GM12874 (cell line): ENCODE results near the gene SLIT1.

Source experiments
- TF ChIP-seq, protein P1 (sequence below): IDR thresholded peaks from 2 replicates; pipeline ENCODE4 v1.5.1; 2011; ENCODE audit warnings: low read depth, mild to moderate bottlenecking, control low read depth, low read length, moderate library complexity; ENCODE audit not compliant: insufficient read depth

Gene SLIT1

DNA sequence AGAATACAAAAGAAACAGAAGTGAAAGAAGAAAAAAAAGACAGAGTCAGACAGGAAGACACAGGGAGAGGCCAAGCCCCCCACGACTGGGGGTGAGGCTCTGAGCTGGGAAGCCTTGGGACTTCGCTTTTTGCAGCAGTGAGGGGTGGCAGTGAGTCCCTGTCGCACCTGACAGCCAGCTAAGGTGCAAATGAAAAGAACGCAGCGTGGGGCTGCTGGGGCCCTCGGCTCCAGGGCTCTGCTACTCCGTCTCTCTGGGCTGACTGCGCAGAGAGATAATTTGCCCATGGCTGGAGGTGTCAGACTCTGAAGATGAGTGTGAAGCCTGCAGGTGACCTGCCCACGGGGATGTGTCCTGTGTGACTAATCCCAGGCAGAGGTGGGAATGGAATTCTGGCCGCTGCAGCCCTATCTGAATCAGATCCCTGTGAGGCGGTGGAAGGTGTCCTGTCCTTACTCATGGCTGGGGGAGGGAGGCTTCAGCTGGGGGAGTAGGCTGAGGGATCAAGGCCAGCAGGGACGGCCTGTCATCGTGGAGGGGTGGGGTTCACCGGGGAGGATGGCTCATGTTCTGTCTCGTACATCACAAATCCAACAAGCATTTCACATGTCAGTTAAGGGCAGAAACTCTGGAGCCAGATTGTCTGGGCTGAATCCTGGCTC, 96.4 kb downstream of the SLIT1 start:
- TF ChIP-seq, protein P1, sequence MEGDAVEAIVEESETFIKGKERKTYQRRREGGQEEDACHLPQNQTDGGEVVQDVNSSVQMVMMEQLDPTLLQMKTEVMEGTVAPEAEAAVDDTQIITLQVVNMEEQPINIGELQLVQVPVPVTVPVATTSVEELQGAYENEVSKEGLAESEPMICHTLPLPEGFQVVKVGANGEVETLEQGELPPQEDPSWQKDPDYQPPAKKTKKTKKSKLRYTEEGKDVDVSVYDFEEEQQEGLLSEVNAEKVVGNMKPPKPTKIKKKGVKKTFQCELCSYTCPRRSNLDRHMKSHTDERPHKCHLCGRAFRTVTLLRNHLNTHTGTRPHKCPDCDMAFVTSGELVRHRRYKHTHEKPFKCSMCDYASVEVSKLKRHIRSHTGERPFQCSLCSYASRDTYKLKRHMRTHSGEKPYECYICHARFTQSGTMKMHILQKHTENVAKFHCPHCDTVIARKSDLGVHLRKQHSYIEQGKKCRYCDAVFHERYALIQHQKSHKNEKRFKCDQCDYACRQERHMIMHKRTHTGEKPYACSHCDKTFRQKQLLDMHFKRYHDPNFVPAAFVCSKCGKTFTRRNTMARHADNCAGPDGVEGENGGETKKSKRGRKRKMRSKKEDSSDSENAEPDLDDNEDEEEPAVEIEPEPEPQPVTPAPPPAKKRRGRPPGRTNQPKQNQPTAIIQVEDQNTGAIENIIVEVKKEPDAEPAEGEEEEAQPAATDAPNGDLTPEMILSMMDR: no peak

DNA sequence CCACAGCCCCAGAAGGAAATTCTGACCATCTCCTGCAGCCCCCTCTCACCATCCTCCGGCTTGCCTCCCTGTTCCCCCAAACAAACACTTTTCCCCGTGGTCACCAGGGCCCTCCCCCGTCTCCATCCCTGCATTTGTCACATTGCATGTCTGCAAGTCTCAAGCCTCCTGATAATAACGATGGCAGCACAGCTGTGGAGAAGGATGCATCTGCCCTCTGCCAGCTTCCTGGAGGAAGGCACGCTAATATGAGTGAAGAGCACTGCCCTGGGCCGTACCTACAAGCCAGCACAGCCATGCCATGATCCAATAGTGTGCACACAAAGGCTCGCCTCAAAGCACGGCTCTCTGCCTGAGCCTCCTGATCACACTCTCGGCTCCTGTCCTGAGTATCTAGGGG, 98.5 kb downstream of the SLIT1 start:
- TF ChIP-seq, protein P1: no peak

DNA sequence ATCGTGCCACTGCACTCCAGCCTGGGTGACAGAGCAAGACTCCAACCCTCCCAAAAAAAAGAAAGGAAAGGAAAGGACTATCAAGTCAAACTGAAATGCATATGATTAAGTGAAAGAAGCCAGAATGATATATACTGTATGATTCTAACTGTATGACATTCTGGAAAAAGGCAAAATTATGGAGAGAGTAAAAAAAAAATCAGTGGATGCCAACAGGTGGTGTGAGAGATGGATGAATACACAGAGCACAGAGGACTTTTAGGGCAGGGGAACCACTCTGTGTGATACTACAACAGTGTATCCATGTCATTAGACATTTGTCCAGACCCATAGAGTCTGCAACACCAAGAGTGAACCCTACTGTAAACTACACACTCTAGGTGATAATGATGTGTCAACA, 99.2 kb downstream of the SLIT1 start:
- TF ChIP-seq, protein P1: no peak

DNA sequence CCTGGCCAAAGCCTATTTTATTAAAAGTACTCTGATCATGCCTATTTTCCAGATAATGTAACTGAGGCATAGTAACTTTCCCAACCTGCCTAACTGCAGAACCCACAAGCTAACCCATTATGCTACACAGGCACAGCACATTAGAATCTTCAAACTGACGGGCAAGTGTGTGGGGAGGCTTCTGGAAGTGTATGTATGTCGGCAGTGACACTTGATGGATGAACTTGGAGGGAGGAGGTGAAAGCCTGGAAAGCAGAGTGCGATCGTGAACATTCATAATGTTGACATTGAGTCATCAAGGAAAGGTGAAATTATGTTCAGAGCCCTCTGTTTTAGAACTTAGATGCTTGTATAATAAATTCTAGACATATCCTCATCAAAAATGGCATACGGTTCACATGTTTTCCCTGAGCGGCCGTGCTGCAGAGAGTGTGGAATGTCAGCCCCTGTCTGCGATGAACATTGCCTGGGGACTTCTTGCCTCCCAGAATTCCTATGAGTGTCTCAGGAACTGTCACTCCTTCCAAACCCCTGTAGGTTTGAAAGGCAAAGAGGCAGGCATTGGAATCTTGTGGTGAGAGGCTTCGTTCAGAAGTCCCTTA, 102.4 kb downstream of the SLIT1 start:
- TF ChIP-seq, protein P1: no peak

DNA sequence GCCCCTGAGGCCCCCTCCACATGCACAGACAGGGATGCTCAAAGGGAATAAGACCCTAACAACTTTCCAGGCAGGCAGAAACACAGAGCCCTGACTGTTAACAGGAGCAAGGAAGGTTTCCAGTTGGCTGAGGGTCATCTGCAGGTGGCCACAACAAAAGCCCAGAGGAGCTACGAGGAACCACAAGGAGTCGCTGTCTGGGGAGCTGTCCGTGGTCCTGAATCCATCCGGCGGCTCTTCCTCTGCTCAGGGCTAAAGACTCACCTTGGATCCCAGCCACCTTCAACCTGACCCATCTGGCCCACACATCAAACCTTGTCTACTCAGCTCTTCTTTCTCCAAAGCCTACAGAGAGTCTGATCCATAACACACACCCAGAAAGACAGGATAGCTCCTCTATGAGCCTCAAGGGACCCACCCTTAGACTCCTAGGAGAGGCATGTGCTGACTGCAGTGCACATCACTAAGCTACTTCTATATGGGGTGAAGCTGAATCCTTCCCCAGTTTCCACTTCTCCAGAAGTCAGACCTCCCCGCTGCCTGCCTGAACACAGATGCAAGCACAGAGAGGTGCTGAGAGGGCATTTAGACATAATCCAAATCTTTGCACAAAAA, 104.0 kb downstream of the SLIT1 start:
- TF ChIP-seq, protein P1: peak; percentile 90

DNA sequence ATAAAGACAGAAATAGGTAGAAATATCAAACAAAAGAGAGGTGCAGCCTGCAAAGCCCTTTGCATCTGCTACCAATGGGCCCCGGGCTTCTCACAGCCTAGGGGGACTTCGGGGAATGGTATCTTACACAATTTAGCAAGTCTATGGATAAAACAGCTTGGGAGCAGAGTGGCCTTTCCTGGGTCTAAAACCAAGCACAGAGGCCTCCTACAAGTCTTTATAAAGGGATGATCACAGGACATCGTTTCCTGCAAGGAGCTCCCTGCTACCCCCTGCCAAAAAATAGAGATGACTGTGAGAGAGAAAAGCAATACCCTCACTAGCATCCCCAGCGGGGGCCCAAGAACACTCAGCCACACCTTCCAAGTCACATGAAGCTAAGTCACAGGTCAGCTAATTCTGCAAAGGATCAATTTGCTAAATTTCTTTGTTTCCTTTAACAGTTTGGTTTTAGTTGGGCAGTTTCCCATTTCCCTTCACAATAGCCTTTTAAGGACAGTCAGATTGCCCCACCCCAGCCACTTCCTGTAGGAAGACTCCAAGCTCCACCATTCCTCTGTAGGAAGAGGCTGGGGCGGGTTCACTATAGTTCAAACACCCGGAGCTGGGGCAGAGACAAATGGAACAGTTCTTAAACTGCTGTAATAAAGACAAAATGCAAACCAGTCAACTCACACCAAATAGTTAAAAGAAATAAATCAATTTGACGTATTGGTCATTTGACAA, 105.5 kb downstream of the SLIT1 start:
- TF ChIP-seq, protein P1: no peak

DNA sequence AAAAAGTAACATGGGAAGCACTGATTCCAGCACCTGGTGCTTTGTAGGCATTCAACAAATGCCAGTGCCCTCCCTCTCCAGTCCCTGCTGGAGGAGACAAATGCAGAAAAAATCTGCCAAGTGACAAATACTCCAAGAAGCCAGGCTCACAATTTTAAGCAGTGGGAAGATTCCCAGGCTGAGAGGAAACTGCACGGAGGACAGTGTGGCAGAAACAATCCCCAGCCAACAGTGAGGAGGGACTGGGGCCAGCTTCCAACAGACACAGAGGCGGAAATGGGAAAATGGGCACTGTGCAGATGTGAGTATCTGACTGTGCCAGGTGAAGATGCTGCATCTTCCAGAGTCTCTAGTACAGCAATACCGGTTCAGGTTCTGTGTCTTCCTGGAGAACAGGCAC, 106.3 kb downstream of the SLIT1 start:
- TF ChIP-seq, protein P1: no peak
